ENCODE measurements around the gene SLC8A3.

- TF ChIP-seq CTCF (IDR thresholded peaks at IDR 0.05) (no peak), POLR2A (IDR thresholded peaks at IDR 0.05) (no peak), EP300 (IDR thresholded peaks at IDR 0.05) (no peak)
Measured at GRCh38 chr14:70212752-70213151, 24.0 kb upstream of the SLC8A3 start.
